Measurements from ENCODE around the gene WRAP73. TPM values are rescaled to one million over a fixed set of nuclear protein-coding genes. Genes with fewer than 3 reads are reported as not detected.
"Not testable (repeated sequence)": the region's sequence is repeated elsewhere in the genome, so short reads cannot be mapped to it uniquely, and the experiment has no call there.

The WRAP73 gene
- total RNA-seq, 2 donors from 2014 or later, result 6.8 to 11.4 TPM

GRCh38 chr1:3626025-3626424, 23.9 kb downstream of the WRAP73 start:
- Histone ChIP-seq H3K4me3 (no peak overlapping the region), H3K27me3 (no peaks in the 10 kb centered on the region), H3K4me1 (peaks cover 0 to 24% of the 10 kb centered on the region in 2 donors), H3K36me3 (peaks cover 32% of the 10 kb centered on the region), H3K9me3 (no peaks in the 10 kb centered on the region), H3K27ac (no peak overlapping the region)
- no peak for TF ChIP-seq CTCF (IDR thresholded peaks at IDR 0.05)
- no peak for DNase-seq (ENCODE audit: low spot score)

- no peak for TF ChIP-seq CTCF (IDR thresholded peaks at IDR 0.05)
- Histone ChIP-seq H3K27ac (peak overlapping the region; percentile 67 to 71), H3K36me3 (peaks cover 31% of the 10 kb centered on the region), H3K27me3 (no peaks in the 10 kb centered on the region), H3K4me1 (peaks cover 0 to 24% of the 10 kb centered on the region in 2 donors), H3K9me3 (no peaks in the 10 kb centered on the region), H3K4me3 (peak overlapping the region; percentile 87 to 98)
- no peak for DNase-seq (ENCODE audit: low spot score)
These were observed 24.6 kb downstream of the WRAP73 start for GRCh38 chr1:3625151-3625907.

GRCh38 chr1:3624200-3625136, 25.4 kb downstream of the WRAP73 start, which contains the start of gene TPRG1L:
Gene TPRG1L (plus strand): TSS chr1:3625015. CDS start chr1:3625073, 58 bp downstream.
- Histone ChIP-seq H3K27me3 (no peaks in the 10 kb centered on the region), H3K9me3 (no peaks in the 10 kb centered on the region), H3K27ac (peak within 1 kb of the TSS; percentile 71 to 81), H3K4me3 (peak within 1 kb of the TSS; percentile 87 to 98), H3K4me1 (peaks cover 0 to 24% of the 10 kb centered on the region in 2 donors), H3K36me3 (peaks cover 22% of the 10 kb centered on the region)
- no peak for TF ChIP-seq CTCF (IDR thresholded peaks at IDR 0.05)
- DNase-seq (ENCODE audit: low spot score), result peak; percentile 98

GRCh38 chr1:3623441-3624199, 26.3 kb downstream of the WRAP73 start:
- H3K36me3 ChIP-seq, result peaks cover 14% of the 10 kb centered on the region
- no peaks in the 10 kb centered on the region for H3K9me3 ChIP-seq
- no peak for DNase-seq (ENCODE audit: low spot score)
- peak overlapping the region; percentile 87 to 98 for H3K4me3 ChIP-seq
- peak overlapping the region; percentile 57 to 81 for H3K27ac ChIP-seq
- TF ChIP-seq CTCF (IDR thresholded peaks at IDR 0.05), result no peak
- no peaks in the 10 kb centered on the region for H3K27me3 ChIP-seq
- peaks cover 0 to 32% of the 10 kb centered on the region in 2 donors for H3K4me1 ChIP-seq

- not testable (repeated sequence) for H3K36me3 ChIP-seq; H3K4me3 ChIP-seq; DNase-seq (ENCODE audit: low spot score); H3K9me3 ChIP-seq; H3K27me3 ChIP-seq; H3K27ac ChIP-seq
- H3K4me1 ChIP-seq, result peaks cover 0 to 35% of the 10 kb centered on the region in 2 donors
These were observed 27.8 kb downstream of the WRAP73 start for GRCh38 chr1:3622102-3622501.
